Suprapubic skin (tissue), 4 donors: ENCODE results near the gene CD151. TPM values are rescaled to one million over a fixed set of nuclear protein-coding genes. Genes with fewer than 3 reads are reported as not detected.

ENCODE experiments used
- DNase-seq, 2 donors: peaks; one replicate each; pipeline ENCODE4 v3.0.0-alpha.2; 2019; ENCODE audit warnings: low spot score in 2 of 2
- H3K27ac ChIP-seq: fragments of 200-600 bp; sonication (generic); one replicate; pipeline ENCODE4 v1.5.1; 2019
- H3K27me3 ChIP-seq: fragments of 200-600 bp; sonication (generic); one replicate; pipeline ENCODE4 v1.5.1; 2019
- H3K36me3 ChIP-seq: fragments of 200-600 bp; sonication (generic); one replicate; pipeline ENCODE4 v1.5.1; 2019
- H3K4me1 ChIP-seq: fragments of 200-600 bp; sonication (generic); one replicate; pipeline ENCODE4 v1.5.1; 2019
- H3K4me3 ChIP-seq: fragments of 200-600 bp; sonication (generic); one replicate; pipeline ENCODE4 v1.5.1; 2019; ENCODE audit warnings: mild to moderate bottlenecking
- H3K9me3 ChIP-seq: fragments of 200-600 bp; sonication (generic); one replicate; pipeline ENCODE4 v1.5.1; 2019
- EP300 ChIP-seq: sonication (generic); formaldehyde crosslinking; IDR thresholded peaks from one replicate; pipeline ENCODE4 v1.6.1; 2017; ENCODE audit warnings: antibody characterized with exemption
- POLR2A ChIP-seq, 2 donors: fragments of 450-650 bp; IDR thresholded peaks; one replicate each; pipeline ENCODE4 v1.6.1; 2017; ENCODE audit warnings: antibody characterized with exemption in 2 of 2, mild to moderate bottlenecking in 2 of 2, moderate library complexity in 2 of 2
- POLR2AphosphoS5 ChIP-seq, 3 donors: sonication (generic); formaldehyde crosslinking; IDR thresholded peaks; one replicate each; pipeline ENCODE4 v1.6.1; 2017; ENCODE audit warnings: antibody characterized with exemption in 3 of 3
- WGBS: methylation state at CpG from one replicate; pipeline ENCODE4 v1.1.5; 2018; 5-methylcytosine and 5-hydroxymethylcytosine counted together
- total RNA-seq, 4 donors: library from RNA; depleted of rRNA; stranded (reverse); fragments of >200 nt; gene quantifications; one replicate each; pipeline ENCODE4 v1.1.0, GENCODE V29; 2016
- TF ChIP-seq, protein P1 (sequence below), 2 donors: fragments of 200-600 bp in 1 of 2; fragments of 450-650 bp in 1 of 2; sonication (generic) in 1 of 2; IDR thresholded peaks; one replicate each; pipeline ENCODE4 v1.5.1; 2016 to 2019; ENCODE audit warnings: antibody characterized with exemption in 2 of 2, mild to moderate bottlenecking in 1 of 2, moderate library complexity in 1 of 2

Gene CD151
- total RNA-seq, 4 donors from 2014 or later = 108 to 162 (median 150) TPM

DNA sequence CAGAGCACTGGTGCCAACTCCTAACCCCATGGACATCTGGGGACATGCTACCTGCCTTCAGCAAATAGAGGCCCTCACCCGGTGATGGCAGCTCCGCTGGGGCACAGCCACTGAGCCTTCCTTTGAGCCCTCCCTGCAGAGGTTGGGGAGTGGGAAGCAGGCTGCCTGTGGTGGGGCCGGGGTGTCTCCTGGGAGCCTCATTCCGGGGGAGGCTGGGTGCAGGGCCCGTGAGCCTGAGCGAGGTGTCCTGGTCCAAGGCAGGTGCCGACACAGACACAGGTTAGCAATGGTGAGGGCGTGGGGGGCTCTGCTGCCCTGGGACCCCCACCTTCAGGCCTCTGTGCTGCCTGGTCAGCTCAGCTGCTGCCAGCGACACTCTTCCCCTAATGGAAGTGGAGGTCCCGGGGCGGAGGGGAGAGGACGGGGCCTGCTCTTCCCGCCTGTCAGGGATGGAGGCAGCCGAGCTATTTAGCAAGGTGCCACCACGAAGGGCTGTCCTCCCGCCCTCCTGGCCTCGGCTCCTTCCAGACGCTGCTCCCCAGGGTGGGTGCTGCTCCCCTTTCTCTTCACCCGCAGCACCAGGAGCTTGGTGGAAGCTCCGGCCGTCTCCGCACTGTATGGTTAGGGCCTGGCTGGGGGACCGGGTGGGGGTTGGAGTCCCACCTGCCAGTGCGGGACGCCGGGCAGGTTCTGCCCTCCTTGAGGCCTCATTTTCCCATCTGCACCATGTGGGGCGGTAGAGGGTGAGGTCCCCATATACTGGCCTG, 21.1 kb downstream of the CD151 start:
- DNase-seq = no peak
- H3K4me1 ChIP-seq = peaks cover 56% of the 10 kb centered on the region
- no CpG with 5 or more reads among the region's 27 CpGs for WGBS

DNA sequence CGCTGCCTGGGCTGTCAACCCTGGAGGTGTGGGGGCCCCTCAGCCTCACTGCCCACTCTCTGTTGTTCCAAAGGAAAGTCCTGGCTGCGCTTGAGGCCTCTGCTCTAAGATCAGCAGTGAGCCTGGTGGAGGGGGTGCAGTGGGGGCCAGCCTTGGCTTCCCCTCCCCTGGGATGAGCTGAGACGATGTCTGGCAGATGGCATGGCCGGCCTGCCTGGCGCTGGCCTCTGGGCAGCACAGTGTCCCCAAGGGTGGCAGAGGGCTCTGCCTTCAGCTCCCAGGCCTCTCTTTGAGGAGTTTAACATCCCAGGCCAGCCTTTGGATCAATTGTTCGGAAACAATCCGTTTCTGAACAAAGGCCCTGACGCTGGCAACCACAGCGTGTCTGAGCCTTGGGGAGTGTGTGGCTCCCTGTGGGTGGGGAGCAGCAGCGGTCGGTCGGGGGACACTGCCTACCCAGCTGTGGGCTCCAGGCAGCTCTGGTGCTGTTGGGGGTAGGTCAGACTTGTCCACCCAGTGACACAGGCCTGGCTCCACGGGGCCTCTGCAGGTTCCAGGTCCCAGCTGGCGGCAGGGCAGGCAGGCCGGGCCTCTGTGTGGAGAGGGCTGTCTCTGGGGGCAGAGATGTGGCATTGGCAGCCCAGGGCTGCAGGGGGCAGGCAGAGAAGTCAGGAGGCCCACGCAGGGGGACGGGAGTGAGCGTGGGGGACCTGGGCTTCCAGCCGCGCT, 22.0 kb downstream of the CD151 start:
- H3K4me3 ChIP-seq = no peak overlapping the region
- H3K9me3 ChIP-seq = no peaks in the 10 kb centered on the region
- H3K4me1 ChIP-seq = peaks cover 58% of the 10 kb centered on the region
- H3K27ac ChIP-seq = no peak overlapping the region
- TF ChIP-seq, protein P1, sequence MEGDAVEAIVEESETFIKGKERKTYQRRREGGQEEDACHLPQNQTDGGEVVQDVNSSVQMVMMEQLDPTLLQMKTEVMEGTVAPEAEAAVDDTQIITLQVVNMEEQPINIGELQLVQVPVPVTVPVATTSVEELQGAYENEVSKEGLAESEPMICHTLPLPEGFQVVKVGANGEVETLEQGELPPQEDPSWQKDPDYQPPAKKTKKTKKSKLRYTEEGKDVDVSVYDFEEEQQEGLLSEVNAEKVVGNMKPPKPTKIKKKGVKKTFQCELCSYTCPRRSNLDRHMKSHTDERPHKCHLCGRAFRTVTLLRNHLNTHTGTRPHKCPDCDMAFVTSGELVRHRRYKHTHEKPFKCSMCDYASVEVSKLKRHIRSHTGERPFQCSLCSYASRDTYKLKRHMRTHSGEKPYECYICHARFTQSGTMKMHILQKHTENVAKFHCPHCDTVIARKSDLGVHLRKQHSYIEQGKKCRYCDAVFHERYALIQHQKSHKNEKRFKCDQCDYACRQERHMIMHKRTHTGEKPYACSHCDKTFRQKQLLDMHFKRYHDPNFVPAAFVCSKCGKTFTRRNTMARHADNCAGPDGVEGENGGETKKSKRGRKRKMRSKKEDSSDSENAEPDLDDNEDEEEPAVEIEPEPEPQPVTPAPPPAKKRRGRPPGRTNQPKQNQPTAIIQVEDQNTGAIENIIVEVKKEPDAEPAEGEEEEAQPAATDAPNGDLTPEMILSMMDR (IDR thresholded peaks at IDR 0.05) = no peak
- TF ChIP-seq POLR2A (IDR thresholded peaks at IDR 0.05) (no peak), POLR2AphosphoS5 (IDR thresholded peaks at IDR 0.05) (no peak), EP300 (no peak)
- peaks cover 9% of the 10 kb centered on the region for H3K27me3 ChIP-seq
- H3K36me3 ChIP-seq = no peaks in the 10 kb centered on the region
- 85% methylated on average over 11 of the region's 20 CpGs for WGBS
- no peak for DNase-seq

More for the DNA sequence above, 21.1 kb downstream of the CD151 start:
- Histone ChIP-seq H3K36me3 (no peaks in the 10 kb centered on the region), H3K27ac (no peak overlapping the region), H3K9me3 (no peaks in the 10 kb centered on the region), H3K4me3 (no peak overlapping the region), H3K27me3 (peaks cover 16% of the 10 kb centered on the region)
- TF ChIP-seq POLR2A (IDR thresholded peaks at IDR 0.05) (no peak), POLR2AphosphoS5 (IDR thresholded peaks at IDR 0.05) (no peak), EP300 (no peak)
- TF ChIP-seq, protein P1 (IDR thresholded peaks at IDR 0.05) = no peak

DNA sequence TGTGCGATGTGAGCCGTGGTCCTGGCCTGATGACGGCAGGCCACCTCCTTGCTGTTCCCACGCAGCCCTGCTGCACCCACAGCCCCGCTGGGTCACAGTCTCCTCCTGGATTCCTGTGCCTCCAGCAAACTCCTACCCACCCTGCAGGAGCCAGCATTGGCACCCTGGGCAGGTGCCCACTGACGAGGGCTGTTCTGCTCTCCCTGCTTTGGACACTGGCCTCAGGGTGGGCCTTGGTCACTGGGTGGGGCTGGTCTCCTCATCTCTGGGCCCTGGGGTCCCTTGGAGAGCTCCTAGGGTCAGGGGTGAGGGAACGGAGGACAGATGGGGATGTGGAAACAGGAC, 22.6 kb downstream of the CD151 start:
- no peaks in the 10 kb centered on the region for H3K9me3 ChIP-seq
- TF ChIP-seq POLR2AphosphoS5 (IDR thresholded peaks at IDR 0.05) (no peak), EP300 (no peak), POLR2A (IDR thresholded peaks at IDR 0.05) (no peak)
- TF ChIP-seq, protein P1 (IDR thresholded peaks at IDR 0.05) = no peak
- DNase-seq = no peak
- 93% methylated on average over 2 of the region's 7 CpGs for WGBS
- H3K27me3 ChIP-seq = peaks cover 4% of the 10 kb centered on the region
- H3K36me3 ChIP-seq = no peaks in the 10 kb centered on the region
- no peak overlapping the region for H3K27ac ChIP-seq
- H3K4me1 ChIP-seq = peaks cover 58% of the 10 kb centered on the region
- H3K4me3 ChIP-seq = no peak overlapping the region

DNA sequence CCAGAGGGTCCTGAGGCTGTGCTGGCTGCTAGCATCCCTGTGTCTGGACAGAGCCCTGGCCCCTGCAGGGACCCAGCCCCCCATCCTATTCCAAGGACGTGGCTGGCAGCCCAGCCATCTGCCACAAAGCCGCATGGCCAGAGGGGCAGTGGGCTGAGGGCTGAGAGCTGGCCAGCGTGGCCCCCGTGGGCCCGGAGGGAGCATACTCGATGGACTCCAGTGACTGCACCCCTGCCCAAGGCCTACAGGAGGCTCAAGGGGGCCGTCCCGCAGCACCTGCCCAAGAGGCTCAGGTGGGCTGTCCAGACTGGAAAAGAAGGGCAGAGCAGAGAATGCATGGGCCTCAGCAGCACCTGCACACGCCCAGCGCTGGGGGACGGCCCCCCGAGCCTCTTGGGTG, 23.0 kb downstream of the CD151 start:
- WGBS = 62% methylated on average over 4 of the region's 12 CpGs
- Histone ChIP-seq H3K36me3 (no peaks in the 10 kb centered on the region), H3K4me1 (peaks cover 53% of the 10 kb centered on the region), H3K27ac (no peak overlapping the region), H3K4me3 (no peak overlapping the region), H3K9me3 (no peaks in the 10 kb centered on the region), H3K27me3 (no peaks in the 10 kb centered on the region)
- DNase-seq = no peak
- TF ChIP-seq EP300 (no peak), POLR2AphosphoS5 (IDR thresholded peaks at IDR 0.05) (no peak), POLR2A (IDR thresholded peaks at IDR 0.05) (no peak)
- TF ChIP-seq, protein P1 (IDR thresholded peaks at IDR 0.05) = no peak

DNA sequence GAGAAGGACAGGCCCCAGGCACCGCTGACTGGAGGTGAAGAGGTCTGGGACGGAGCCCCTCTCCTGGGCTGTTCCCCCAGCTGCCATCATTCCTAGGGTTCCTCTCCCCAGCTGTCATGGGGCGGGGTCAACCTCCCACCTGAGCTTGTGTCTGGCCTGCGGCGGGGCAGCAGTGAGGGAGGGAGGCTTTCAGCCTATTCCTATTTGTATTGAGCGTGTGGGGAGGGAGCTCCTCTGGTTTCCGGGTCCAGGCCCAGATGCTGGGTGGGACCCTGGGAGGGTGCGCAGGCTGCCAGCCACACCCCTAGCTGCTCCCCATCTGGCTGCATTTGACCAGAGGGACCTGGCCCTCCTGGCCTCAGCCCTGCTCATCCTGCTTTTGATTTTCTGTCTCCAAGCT, 23.6 kb downstream of the CD151 start:
- H3K4me3 ChIP-seq = no peak overlapping the region
- no peak for DNase-seq

More for the DNA sequence above, 23.6 kb downstream of the CD151 start:
- H3K27ac ChIP-seq = no peak overlapping the region
- no peaks in the 10 kb centered on the region for H3K27me3 ChIP-seq
- H3K36me3 ChIP-seq = no peaks in the 10 kb centered on the region
- H3K4me1 ChIP-seq = peaks cover 47% of the 10 kb centered on the region
- H3K9me3 ChIP-seq = no peaks in the 10 kb centered on the region
- TF ChIP-seq POLR2A (IDR thresholded peaks at IDR 0.05) (no peak), POLR2AphosphoS5 (IDR thresholded peaks at IDR 0.05) (no peak), EP300 (no peak)
- TF ChIP-seq, protein P1 (IDR thresholded peaks at IDR 0.05) = no peak
- 20% methylated on average over 1 of the region's 8 CpGs for WGBS
